Fibroblast of skin of right quadriceps (primary cell): ENCODE measurements around the gene WDFY4.

Source experiments
- DNase-seq: peaks from one replicate; pipeline ENCODE4 v3.0.0-alpha.2; 2013

The WDFY4 gene

DNA sequence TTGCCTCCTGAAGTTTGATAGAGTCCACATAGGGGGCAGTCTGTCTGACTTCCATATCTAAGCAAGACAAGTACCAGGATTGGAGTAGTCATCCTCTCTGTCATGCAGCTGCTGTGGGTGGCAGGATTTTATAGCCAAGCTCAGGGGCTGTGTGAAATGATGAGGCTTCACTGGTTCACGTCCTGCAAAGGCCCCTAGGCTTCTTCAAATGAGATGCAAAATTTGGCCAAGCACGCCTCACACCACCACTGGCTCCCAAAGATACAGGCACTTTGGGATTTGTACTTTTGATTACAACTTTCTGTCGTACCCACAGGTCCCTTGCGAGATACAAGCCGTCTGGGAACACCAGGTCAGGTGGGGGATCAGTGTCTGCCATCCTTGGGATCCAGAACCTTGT, 67.1 kb downstream of the WDFY4 start:
- no peak for DNase-seq

DNA sequence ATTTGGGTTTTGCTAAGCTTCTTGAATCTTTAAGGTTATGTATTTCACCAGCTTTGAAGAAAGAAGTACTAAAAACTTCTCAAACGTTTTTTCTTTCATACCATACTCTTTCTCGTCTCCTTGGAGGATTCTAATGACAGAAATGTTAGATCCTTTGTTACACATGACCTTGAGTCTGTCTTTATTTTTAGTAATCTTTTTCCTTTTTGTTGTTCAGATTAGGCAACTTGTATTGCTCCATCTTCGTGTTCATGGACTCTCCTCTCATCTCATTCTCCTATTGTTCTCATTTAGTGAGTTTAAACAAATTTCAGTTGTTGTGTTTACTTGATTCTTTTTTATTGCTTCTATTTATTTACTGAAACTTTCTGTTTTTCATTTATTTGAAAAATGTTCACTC, 73.7 kb downstream of the WDFY4 start:
- DNase-seq, result no peak

DNA sequence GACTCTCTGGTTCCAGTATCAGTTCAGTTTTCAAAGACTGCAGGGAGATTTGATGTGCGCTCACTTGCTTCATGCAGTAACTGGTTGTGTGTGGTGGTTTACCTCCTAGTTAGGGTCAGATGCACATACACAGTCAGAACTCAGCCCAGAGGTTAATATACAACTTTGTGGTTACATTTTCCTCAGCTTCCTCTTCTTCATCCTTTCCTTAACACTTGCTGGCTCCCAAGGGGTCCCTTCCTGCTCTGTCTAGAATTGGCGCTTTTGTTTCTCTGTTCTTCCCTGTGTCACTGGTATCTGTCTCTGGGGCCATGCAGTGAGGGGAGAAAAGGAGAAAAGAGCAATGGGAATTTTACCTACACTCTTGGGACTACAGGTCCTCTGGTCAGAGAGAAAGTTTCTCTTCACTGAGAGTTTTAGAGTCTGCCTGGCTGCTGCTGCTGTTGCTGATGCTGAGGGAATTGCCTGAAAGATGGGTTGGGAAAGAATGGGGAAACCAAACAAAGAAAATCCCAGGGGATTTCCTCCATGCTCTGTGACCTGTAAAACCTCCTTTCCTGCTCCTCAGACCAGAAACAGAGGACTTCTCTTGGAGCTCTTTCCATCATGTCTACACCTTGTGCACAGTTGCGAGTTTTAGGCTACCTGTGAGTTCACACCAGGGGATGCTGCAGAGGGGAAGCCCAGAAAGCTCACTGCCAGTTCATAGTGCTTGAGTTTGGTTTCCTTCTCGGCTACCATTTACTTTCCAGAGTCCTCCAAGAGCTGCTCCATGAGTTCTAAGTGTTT, 74.6 kb downstream of the WDFY4 start:
- DNase-seq, result no peak

GRCh38 chr10:48760983-48761382, 76.3 kb downstream of the WDFY4 start:
- DNase-seq, result no peak

- no peak for DNase-seq
Measured at GRCh38 chr10:48762064-48763042, 77.7 kb downstream of the WDFY4 start.

- DNase-seq, result no peak
Measured at GRCh38 chr10:48763403-48763965, 78.8 kb downstream of the WDFY4 start.

DNA sequence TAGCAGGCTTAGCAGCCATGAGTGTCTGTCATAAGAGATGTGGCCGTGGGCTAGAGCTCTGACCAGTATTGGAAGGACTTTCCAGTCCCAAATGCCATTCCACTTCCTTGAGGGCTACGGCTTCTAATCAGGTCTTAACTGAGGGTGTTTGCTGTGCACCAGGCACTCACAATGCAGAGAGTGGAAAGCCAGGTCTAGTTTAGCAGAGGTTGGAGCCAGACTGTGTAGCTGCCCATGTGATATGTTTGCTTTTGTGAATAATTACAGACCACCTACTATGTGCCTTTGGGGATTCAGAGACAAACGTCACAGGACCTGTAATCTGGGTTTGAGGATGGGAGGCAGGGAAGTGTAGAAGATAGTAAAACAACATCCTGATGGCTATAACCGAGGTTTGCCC, 79.8 kb downstream of the WDFY4 start:
- DNase-seq, result no peak

DNA sequence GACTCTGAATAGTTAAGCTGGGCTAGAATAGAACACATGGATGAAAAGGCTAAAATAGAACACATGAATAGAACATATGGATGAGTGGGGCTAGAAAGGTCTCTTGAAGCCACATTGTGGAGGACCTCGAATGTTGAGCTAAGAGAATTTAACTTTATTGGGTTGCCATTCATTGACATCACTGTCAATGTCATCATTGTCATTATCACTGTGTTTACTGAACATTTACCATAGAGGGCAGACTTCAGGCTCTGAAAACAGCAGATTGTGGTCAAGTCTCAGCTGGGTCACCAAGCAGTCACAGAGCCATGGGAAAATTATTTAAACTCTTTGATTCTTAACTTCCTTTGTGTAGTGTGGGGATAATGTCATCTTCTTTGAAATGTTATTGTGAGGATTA, 80.4 kb downstream of the WDFY4 start:
- no peak for DNase-seq

DNA sequence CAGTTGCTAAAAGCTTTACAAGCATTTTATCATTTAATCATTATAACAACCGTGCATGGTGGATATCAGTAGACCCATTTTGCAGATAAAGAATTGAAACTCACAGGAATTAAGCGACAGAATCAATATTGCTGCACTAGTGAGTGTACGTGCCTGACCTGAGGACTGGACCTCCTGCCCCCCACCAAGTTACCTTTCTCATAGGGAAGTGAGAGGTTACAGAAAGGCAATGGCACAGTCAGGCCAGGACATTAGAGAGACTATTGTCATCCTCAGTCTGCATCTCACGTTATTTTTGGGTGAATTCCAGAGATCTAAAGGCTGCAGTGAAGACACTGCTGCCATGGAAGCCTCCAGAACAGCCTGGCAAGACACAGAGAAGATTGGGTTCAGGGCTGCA, 80.9 kb downstream of the WDFY4 start:
- no peak for DNase-seq

- DNase-seq, result no peak
Measured at GRCh38 chr10:48767373-48768143, 82.9 kb downstream of the WDFY4 start.

DNA sequence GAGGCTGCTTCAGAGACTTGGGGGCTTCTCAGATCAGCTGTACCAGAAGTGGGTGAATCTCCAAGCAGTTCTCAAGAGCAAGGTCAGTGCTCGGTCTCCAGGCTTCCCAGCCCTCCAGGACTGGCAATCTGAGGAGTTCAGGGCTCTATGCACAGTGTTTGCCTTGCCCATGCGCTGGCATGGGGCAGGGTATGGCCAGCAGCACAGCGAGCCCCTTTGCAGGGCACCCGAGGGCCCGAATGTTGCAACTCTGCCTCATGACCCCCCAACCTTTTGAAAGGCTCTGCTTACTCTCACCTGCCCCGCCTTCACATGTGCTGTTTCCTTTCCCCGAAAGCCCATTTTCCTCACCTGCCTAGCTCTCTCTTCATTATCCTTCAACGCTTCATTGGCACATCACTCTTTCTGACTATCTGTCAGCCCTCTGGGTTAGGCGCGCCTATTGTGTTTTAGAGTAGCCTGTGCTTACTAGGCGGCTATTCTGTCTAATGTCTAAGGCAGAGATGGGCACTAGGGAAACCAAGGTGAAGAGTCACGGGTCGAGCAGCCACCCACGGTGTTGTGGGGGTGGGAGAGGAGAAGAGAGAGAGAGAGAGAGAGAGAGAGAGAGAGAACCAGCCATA, 83.6 kb downstream of the WDFY4 start:
- no peak for DNase-seq

GRCh38 chr10:48768926-48769325, 84.3 kb downstream of the WDFY4 start:
- no peak for DNase-seq

- DNase-seq, result no peak
Measured at GRCh38 chr10:48769706-48770435, 85.2 kb downstream of the WDFY4 start.

DNA sequence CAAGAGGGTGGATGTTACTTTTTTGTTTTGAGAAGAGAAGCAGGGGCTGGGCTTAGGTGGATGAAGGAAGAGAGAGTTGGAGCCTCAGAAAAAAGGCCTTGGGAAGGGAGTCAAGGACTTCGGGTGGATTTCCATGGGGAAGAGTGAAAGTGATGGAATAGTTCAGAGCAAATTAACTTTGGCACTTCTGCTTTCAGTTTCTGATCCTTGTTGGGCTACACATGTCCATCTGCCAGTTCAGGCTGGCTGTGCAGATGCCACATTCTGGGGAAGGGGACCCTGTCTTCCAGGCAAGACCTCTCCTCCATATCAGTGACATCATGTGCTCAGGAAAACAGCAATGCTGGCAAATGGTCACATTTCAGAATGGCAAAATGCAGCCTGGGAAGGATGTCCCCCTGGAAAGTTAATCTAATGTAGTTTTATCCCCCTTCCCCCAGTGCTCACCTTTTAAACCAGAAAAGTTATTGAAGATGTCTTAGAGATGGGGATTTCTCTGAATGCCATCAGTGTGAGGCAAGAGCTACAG, 86.0 kb downstream of the WDFY4 start:
- no peak for DNase-seq

DNA sequence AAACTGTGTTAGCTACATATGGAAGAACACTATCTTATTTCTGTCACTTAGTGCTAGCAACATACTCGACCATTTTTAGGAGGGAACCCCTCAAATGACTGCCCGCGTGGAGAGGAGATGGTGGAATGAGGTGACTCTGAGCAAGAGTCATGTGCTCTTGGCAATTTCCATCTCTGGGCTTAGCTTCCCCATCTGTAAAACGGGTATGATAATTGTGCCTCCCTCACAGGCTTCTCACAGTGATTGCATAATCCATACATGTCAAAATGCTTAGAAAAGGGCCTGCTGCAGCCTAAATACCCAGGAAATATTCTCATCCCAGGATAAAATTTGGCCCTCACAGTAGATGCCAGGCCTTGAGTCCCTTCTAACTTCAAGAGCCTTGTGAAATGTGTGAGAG, 86.6 kb downstream of the WDFY4 start:
- no peak for DNase-seq

- no peak for DNase-seq
Measured at GRCh38 chr10:48772059-48772458, 87.4 kb downstream of the WDFY4 start.

GRCh38 chr10:48773580-48773979, 88.9 kb downstream of the WDFY4 start:
- DNase-seq, result no peak

- no peak for DNase-seq
Measured at GRCh38 chr10:48774416-48775205, 89.9 kb downstream of the WDFY4 start.

- DNase-seq, result no peak
Measured at GRCh38 chr10:48775206-48775517, 90.5 kb downstream of the WDFY4 start.

- DNase-seq, result no peak
Measured at GRCh38 chr10:48776005-48776522, 91.4 kb downstream of the WDFY4 start.
